Left ventricle myocardium inferior (tissue), 1 donor: ENCODE measurements around the gene HSPA12A. TPM values are rescaled to one million over a fixed set of nuclear protein-coding genes. Genes with fewer than 3 reads are reported as not detected.
A peak's percentile ranks its signal among the peaks of the same experiment; 100 is the strongest.

Source experiments
- DNase-seq: peaks from one replicate; pipeline ENCODE4 v3.0.0-alpha.2; 2020
- H3K27ac ChIP-seq: fragments of 200-600 bp; replicated peaks from 2 replicates; pipeline ENCODE4 v1.8.0; 2021
- H3K27me3 ChIP-seq: fragments of 200-600 bp; 2 replicates; pipeline ENCODE4 v1.8.0; 2021; ENCODE audit warnings: low read depth
- H3K36me3 ChIP-seq: fragments of 200-600 bp; 2 replicates; pipeline ENCODE4 v1.8.0; 2021
- H3K4me1 ChIP-seq: fragments of 200-600 bp; 2 replicates; pipeline ENCODE4 v1.8.0; 2021
- H3K4me3 ChIP-seq: fragments of 200-600 bp; 2 replicates; pipeline ENCODE4 v1.8.0; 2021; ENCODE audit warnings: mild to moderate bottlenecking, moderate library complexity
- H3K9me3 ChIP-seq: fragments of 200-600 bp; replicated peaks from 2 replicates; pipeline ENCODE4 v1.8.0; 2021
- CTCF ChIP-seq: fragments of 200-600 bp; IDR thresholded peaks from 2 replicates; pipeline ENCODE4 v1.8.0; 2021; ENCODE audit warnings: antibody characterized with exemption, mild to moderate bottlenecking, borderline replicate concordance
- intact Hi-C: fragments of 100-400 bp; cut with micrococcal nuclease; formaldehyde crosslinking; loops from one replicate; pipeline ENCODE4 v1.11.0; 2022
- total RNA-seq: library from RNA; stranded (reverse); fragmentation: NEBNext Ultra II Directional; extraction: Animal tissue kit (Norgen Biotek cat#: 25700); gene quantifications from one replicate; pipeline ENCODE4 v1.2.1, GENCODE V29; 2021
- donor health status: DM: no; HTN: yes; CAD: no; lungs with severe emphysema.

The HSPA12A gene
- total RNA-seq, 1 donor from 2014 or later, result 15.0 TPM

DNA sequence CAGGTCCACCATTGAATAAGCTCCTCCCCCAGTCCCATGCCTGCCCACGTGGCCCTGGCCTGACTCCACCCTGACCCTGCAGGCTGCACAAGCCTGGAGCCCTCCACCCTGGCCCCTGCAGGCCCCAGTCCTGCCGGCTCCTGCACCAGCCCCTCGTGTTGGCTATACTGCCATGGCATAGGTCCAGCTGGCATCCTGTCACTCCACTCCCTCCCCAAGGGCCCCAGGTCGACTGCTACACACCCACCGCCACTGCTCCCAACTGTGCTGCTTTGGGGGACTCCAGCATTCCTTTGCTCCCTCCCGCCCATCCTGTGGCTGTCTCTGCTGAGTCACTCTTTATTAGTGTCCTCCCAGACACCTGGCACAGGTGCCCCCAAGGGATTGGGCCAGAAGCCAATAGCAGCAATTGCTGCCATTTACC, 32.4 kb upstream of the HSPA12A start:
- no peak for TF ChIP-seq CTCF
- no peaks in the 10 kb centered on the region for H3K36me3 ChIP-seq
- peaks cover 27% of the 10 kb centered on the region for H3K4me1 ChIP-seq
- H3K9me3 ChIP-seq, result no peaks in the 10 kb centered on the region
- H3K27me3 ChIP-seq, result no peaks in the 10 kb centered on the region
- no peak overlapping the region for H3K27ac ChIP-seq
- H3K4me3 ChIP-seq, result no peak overlapping the region
- DNase-seq, result no peak
- intact Hi-C loops, result no loop called here

DNA sequence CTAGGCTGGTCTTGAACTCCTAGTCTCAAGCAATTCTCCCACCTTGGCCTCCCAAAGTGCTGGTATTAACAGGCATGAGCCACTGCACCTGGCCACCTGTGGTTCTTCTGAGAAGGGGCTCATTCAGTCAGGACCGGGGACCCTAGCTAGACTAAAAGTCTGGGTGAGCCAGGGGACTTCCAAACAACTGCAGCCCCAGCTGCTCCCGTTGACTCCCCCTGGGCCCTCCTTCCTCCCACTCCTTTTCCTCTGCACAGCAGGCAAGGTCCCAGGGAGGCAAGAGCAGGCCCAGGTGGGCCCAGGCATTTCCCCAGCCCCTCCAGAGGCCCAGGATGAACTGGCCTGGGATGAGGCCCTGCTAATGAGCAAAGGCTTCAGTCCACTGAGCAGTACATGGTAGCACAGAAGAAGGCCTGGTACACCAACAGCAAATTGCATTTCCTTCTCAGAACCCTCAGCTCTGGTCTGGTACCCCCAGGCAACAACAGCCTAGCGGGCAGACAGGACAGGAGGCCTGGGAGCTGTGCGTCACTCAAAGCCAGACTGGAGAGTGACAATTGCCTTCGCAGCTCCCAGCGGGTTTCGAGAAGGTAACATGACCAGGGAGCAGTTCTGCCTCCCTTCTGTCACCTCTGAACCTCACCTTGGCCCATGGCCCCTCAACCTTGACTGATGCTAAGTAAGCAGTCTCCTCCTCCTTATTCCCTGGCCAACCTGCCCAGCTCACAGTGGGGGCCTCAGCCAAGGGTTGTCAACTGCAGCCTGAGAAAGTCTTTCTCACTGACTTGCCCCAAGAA, 30.7 kb upstream of the HSPA12A start:
- no peak for DNase-seq
- intact Hi-C loops, result no loop called here
- Histone ChIP-seq H3K4me1 (peaks cover 39% of the 10 kb centered on the region), H3K27ac (no peak overlapping the region), H3K4me3 (no peak overlapping the region), H3K36me3 (no peaks in the 10 kb centered on the region), H3K27me3 (no peaks in the 10 kb centered on the region), H3K9me3 (no peaks in the 10 kb centered on the region)
- no peak for TF ChIP-seq CTCF

GRCh38 chr10:116771959-116772585, 29.7 kb upstream of the HSPA12A start:
- no peak for TF ChIP-seq CTCF
- intact Hi-C loops, result no loop called here
- H3K27ac ChIP-seq, result peak overlapping the region; percentile 72

DNA sequence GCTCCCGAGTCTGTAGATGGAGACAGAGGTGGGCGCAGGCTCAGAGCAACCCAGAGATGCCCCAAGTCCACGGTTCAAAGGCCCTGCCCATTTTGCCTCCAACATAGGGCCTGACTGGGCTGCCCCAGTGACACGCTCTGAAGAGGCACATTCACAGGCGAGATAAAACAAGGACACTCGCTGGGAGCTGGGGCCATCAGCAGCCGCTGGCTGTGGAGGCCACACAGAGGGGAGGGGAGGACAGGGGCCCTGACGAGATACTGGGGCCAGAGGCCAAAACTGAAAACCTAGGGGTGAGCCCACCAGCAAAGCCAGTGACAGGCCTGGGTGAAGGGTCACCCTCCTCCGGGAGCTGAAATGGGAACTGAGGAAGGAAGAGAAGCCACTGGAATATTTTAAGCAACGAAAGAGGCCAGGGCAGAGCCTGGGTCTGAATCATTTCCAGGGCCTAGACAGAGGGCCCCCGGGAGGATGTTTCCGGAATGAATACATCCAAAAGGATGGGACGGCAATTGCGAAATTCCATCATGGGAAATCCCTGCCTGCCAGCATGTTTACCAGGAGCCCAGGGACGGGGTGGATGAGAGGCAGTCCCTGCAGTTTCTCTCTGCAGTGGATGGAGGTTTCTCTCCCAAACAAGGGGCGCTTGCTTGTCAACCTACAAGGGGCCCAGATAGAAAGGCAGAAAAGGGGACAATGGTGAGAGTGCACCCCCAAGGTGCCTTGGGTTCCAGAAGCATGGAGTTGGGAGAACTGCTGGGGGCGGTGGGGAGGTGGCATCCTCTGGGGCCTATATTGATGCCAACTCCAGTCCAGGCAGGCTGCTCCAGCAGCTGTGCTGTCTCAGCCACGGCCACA, 29.0 kb upstream of the HSPA12A start:
- peak; percentile 67 for DNase-seq
- H3K27me3 ChIP-seq, result no peaks in the 10 kb centered on the region
- H3K4me1 ChIP-seq, result peaks cover 55% of the 10 kb centered on the region
- no peak overlapping the region for H3K4me3 ChIP-seq
- H3K9me3 ChIP-seq, result no peaks in the 10 kb centered on the region
- no peaks in the 10 kb centered on the region for H3K36me3 ChIP-seq
- intact Hi-C loops, result no loop called here
- TF ChIP-seq CTCF, result no peak
- H3K27ac ChIP-seq, result peak overlapping the region; percentile 72

More at GRCh38 chr10:116771959-116772585, 29.7 kb upstream of the HSPA12A start:
- no peak overlapping the region for H3K4me3 ChIP-seq
- no peaks in the 10 kb centered on the region for H3K9me3 ChIP-seq
- no peaks in the 10 kb centered on the region for H3K36me3 ChIP-seq
- peaks cover 50% of the 10 kb centered on the region for H3K4me1 ChIP-seq
- H3K27me3 ChIP-seq, result no peaks in the 10 kb centered on the region
- DNase-seq, result no peak

DNA sequence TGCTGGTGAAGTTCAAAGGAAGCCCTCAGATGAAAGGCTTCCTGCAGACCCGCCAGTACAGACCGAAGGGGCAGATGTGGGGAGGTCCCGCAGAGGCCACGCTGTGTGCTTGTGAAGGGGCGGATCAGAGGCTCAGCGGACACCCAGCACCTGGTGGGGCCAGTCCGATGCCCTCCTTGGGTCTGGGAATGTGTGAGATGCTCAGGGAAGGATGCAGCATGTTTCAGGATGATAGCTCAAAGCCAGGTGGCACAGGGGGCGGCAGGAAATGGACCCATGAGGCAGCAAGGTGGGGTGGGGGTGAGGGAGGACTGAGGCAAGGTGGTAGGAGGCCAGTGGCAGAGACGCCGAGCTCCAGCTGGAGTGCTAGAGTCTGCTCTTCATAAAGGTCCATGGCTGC, 27.9 kb upstream of the HSPA12A start:
- Histone ChIP-seq H3K4me1 (peaks cover 55% of the 10 kb centered on the region), H3K9me3 (peaks cover 2% of the 10 kb centered on the region), H3K27me3 (peaks cover under 1% of the 10 kb centered on the region), H3K4me3 (no peak overlapping the region), H3K36me3 (no peaks in the 10 kb centered on the region), H3K27ac (peak overlapping the region; percentile 72)
- no peak for TF ChIP-seq CTCF
- intact Hi-C loops, result no loop called here
- DNase-seq, result no peak
